ENCODE results near the gene RFLNA.

GRCh38 chr12:124352839-124353238, 57.9 kb downstream of the RFLNA start:
- no peak for TF ChIP-seq CTCF (conservative IDR thresholded peaks at IDR 0.05; ENCODE audit: low read depth, low read length)
- no peak for TF ChIP-seq EZH2 (IDR thresholded peaks at IDR 0.05; ENCODE audit: borderline replicate concordance, low read depth, low read length, poor library complexity, severe bottlenecking)

All from A673 (cell line).